Brain pericyte (primary cell): Measurements from ENCODE around the gene RABL6.
"Not testable (repeated sequence)": the region's sequence is repeated elsewhere in the genome, so short reads cannot be mapped to it uniquely, and the experiment has no call there.

ENCODE experiments used
- DNase-seq: peaks from one replicate; pipeline ENCODE4 v3.0.0-alpha.2; 2012; ENCODE audit warnings: low read depth, low spot score

The RABL6 gene

DNA sequence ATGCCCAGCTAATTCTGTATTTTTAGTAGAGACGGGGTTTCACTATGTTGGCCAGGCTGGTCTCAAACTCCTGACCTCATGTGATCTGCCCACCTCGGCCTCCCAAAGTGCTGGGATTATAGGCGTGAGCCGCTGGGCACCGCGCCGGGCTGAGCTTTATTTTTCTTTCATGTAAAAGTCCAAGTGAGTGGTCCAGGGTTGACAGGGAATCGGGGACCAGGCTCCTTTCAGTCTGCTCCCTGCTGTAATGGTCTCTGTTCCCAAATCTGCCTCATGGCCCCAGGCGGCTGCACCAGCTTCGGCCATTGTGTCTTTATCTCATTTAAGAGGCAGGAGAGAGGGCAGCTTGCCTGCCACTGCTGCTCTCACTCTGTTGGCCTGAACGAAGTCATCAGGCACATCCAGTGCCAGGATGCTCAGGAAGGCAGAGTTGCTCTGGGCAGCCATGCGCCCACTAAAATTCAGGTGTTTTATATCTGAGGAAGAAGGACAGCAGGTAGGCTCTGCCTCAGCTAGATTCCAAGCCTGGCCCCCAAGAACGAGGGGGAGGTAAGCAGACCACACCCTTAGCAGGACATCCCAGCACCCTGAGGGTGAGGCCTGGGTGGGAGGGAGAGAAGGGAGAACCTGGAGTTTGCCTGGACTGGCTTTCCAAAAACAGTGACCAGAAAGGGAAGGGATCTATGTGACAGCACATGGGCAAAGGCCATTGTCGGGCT lies 13.3 kb upstream of the RABL6 start:
- DNase-seq: no peak

GRCh38 chr9:136795000-136795348 lies 12.8 kb upstream of the RABL6 start:
- no peak for DNase-seq

GRCh38 chr9:136796238-136796774 lies 11.4 kb upstream of the RABL6 start, which contains the start of gene CCDC183:
Gene CCDC183 (plus strand): TSS chr9:136796338. CDS start chr9:136796398, 60 bp downstream.
- DNase-seq: no peak

DNA sequence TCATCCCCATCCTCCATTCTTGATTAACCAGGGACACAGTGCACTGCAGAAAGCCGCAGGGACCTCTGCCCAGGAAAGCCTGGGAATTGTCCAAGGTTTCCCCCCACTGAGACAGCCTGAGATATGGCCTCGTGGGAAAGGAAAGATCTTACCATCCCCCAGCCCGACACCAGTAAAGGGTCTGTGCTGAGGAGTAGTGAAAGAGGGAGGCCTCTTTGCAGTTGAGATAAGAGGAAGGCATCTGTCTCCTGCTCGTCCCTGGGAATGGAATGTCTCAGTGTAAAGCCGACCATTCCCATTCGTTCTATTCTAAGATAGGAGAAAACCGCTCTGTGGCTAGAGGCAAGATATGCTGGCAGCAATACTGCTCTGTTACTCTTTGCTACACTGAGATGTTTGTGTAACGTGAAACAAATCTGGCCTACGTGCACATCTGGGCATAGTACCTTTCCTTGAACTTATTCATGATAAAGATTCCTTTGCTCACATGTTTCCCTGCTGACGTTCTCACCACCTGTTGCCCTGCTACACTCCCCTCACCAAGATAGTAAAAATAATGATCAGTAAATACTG lies 10.9 kb upstream of the RABL6 start:
- DNase-seq: not testable (repeated sequence)

- no peak for DNase-seq
Observed at GRCh38 chr9:136798708-136799078, 9.1 kb upstream of the RABL6 start.

DNA sequence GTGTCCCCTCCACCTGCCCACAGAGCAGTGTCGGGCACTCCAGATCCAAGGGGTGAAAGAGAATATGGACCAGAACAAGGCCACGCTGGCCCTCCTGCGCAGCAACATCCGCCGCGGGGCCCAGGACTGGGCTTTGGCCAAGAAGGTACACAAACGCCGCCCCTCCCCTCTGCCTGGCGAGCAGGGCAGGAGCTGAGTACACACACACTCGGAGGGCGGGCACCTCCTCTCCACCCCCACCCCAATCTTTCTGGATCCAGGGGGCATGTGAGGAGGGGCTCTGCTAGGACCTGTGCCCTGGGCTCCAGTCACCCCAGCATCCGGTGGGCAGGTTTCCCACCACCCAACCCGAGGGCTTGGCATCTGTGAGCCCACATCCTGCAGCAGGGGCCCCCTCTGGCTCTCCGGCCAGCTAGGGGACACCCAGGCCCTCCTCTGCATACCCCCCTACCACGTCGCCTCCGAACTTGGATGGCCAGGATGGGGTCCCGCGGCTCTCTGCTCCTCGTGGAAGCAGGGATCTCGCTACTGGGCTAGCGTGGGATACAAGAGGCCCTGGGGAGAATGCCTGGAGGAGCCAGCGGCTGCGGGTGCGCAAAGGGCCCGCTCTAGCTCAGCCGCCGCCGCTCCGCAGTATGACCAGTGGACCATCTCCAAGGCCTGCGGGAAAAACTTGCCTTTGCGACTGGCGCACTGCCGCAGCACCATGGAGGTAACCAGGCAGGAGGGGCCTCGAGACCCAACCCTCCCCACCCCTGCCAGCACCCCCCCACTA lies 8.5 kb upstream of the RABL6 start:
- DNase-seq: no peak

GRCh38 chr9:136799854-136800657 lies 7.7 kb upstream of the RABL6 start:
- no peak for DNase-seq

DNA sequence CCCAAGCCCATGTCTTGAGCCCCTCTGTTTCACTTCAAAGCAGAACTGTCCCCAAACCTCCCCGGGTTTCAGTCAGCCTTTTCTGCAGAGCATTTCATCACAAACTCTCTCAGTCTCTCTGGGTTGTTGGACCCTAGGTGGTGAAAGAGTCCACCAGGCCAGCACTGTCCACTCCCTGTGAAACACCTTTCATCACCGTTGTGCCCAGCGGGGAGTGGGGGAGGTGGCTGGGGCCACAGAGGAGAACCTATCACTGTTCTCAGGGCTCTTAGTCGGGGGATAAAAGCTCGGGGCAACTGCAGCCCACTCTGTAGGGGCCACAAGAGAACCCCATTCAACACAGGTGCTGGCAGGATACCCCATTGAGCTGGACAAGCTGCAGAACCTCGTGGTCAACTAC lies 5.4 kb upstream of the RABL6 start:
- DNase-seq: no peak

GRCh38 chr9:136803009-136803550 lies 4.7 kb upstream of the RABL6 start:
- DNase-seq: not testable (repeated sequence)

GRCh38 chr9:136803551-136804508 lies 3.9 kb upstream of the RABL6 start:
- DNase-seq: no peak

DNA sequence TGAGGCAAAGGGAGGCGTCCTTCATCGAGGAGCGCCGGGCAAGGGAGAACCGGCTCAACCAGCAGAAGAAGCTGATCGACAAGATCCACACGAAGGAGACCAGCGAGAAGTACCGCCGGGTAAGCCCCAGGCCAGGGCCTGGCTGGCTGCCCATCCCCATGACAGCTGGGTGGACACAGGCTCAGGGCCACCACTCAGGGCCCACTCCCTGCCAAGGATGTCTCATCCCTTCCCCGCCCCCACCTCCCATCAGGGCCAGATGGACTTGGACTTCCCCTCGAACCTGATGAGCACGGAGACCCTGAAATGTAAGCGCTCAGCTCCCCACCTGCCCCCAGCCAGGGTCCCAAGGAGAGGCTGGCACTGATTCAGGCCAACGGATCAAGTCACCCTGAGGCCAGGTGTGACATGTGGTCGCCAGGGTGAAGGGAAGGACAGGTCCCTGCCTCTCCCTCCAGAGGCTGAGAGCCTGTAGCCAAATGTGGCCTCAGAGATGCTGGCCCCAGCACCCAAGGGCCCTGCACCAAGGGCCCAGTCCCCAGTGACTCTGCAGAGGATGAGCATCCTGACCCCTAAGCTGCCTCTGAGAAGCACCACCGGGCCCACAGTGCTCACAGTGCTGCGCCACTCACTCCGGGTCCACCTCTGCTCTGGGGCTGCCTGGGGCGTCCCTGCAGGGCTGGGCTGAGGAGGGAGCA lies 3.1 kb upstream of the RABL6 start:
- no peak for DNase-seq

- DNase-seq: no peak
Observed at GRCh38 chr9:136805207-136805740, 2.5 kb upstream of the RABL6 start.

DNA sequence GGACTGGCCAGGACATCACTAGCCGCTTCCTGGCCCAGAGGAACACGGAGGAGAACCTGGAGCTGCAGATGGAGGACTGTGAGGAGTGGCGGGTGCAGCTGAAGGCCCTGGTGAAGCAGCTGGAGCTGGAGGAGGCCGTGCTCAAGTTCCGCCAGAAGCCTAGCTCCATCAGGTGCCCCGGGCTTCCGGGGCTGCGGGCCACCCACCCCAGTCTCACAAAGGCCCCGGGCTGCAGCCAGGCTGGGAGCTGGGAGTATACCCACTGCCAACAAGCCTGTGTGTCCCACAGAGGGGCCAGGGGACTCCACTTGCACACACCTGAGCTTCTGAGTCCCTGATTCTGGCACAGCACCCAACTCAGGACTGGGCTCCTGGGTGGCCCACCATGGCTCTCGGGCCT lies 1.7 kb upstream of the RABL6 start:
- no peak for DNase-seq

DNA sequence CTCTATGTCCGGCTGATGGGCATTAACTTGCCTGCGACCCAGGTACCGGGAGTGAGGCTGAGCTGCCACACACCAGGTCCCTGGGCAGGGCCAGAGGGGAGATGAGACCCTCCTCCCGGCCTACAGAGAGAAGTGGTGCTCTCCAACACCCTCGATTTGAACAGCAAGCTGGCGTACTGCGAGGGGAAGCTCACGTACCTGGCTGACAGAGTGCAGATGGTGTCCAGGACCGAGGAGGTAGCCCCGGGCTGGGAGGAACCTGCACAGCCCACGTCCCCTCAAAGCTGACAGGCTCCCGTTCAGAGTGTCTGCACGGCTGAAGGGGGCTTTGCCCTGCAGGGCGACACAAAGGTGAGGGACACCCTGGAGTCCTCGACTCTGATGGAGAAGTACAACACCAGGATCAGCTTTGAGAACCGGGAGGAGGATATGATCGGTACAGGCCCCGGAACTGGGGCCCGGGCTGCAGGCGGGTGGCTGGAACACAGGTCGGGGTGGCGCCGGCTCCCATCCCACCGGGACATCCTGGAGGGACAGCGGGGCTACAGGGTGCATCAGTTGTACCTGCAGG lies 1.0 kb upstream of the RABL6 start:
- no peak for DNase-seq

- DNase-seq: no peak
Observed at GRCh38 chr9:136808075-136808805, 492 bp downstream of the RABL6 start.

DNA sequence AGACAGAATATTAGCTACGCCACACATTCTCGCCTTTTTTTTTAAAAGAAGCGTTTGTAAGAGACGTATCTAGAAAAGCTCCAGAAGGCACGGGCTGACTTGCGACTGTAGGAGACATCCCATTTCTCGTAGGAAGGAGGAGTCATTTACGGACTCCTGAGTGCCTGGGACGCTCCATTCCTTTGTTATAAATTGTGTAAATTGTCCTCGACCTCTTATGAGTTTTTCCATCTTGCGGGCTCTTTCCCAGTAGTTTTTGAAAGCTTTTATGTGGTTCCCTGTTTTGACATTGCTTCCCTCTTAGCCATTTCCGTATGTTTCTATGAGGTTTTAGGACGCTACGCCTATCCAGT lies 1.0 kb downstream of the RABL6 start:
- no peak for DNase-seq

GRCh38 chr9:136814725-136815421 lies 7.1 kb downstream of the RABL6 start:
- no peak for DNase-seq

DNA sequence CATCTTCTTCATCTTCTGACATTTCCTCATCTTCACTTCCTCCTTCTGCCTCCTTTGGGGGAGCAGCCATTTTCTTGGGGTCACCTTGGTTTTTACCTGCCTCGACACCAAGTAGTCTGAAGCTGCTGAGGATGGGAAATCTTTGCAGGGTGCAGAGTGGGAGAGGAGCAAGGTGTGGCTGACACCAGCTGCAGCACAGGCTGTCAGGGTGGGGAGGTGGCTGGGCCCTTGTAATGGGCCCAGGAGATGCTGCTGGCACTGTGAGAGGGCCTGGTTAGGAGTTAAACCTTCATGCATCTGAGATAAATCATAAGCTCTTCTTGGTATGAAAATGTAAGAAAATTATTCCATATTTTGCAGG lies 7.7 kb downstream of the RABL6 start:
- DNase-seq: no peak
